ENCODE data around the gene FXYD6. TPM values are rescaled to one million over a fixed set of nuclear protein-coding genes. Genes with fewer than 3 reads are reported as not detected.
A peak's percentile ranks its signal among the peaks of the same experiment; 100 is the strongest.

The FXYD6 gene
- total and polyA plus RNA-seq, 3 donors from 2014 or later: 186 to 439 (median 191) TPM

- TF ChIP-seq POLR2A (IDR thresholded peaks at IDR 0.05) (no peak), CTCF (IDR thresholded peaks at IDR 0.05) (no peak)
- Histone ChIP-seq H3K9me3 (no peaks in the 10 kb centered on the region), H3K27me3 (no peaks in the 10 kb centered on the region), H3K4me3 (no peak overlapping the region), H3K27ac (peak overlapping the region; percentile 61 to 79), H3K4me1 (peaks cover 79% of the 10 kb centered on the region), H3K36me3 (ENCODE audit: low read depth, missing control alignments) (no peaks in the 10 kb centered on the region)
- peak; percentile 78 for DNase-seq
- 17 to 48% methylated on average over 11 of the region's 11 CpGs for WGBS, 2 donors
- intact Hi-C loops (cut with DNase I; ENCODE audit: low total_unique reads): no loop called here
Observed at GRCh38 chr11:117857734-117858414, 18.6 kb downstream of the FXYD6 start.

GRCh38 chr11:117855912-117856651 lies 20.4 kb downstream of the FXYD6 start:
- intact Hi-C loops (cut with DNase I; ENCODE audit: low total_unique reads): no loop called here
- DNase-seq: peak; percentile 13
- H3K27me3 ChIP-seq: no peaks in the 10 kb centered on the region
- H3K27ac ChIP-seq: peak overlapping the region; percentile 44 to 51
- no peak overlapping the region for H3K4me3 ChIP-seq
- TF ChIP-seq POLR2A (IDR thresholded peaks at IDR 0.05) (no peak), CTCF (IDR thresholded peaks at IDR 0.05) (no peak)
- no peaks in the 10 kb centered on the region for H3K36me3 ChIP-seq (ENCODE audit: low read depth, missing control alignments)
- no peaks in the 10 kb centered on the region for H3K9me3 ChIP-seq
- H3K4me1 ChIP-seq: peaks cover 72% of the 10 kb centered on the region
- WGBS, 2 donors: 52 to 67% methylated on average over 13 of the region's 13 CpGs

- peak; percentile 11 for DNase-seq
- H3K27me3 ChIP-seq: no peaks in the 10 kb centered on the region
- 55 to 80% methylated on average over 12 of the region's 12 CpGs for WGBS, 2 donors
- no peaks in the 10 kb centered on the region for H3K9me3 ChIP-seq
- peaks cover 70% of the 10 kb centered on the region for H3K4me1 ChIP-seq
- TF ChIP-seq POLR2A (IDR thresholded peaks at IDR 0.05) (no peak), CTCF (IDR thresholded peaks at IDR 0.05) (no peak)
- H3K36me3 ChIP-seq (ENCODE audit: low read depth, missing control alignments): no peaks in the 10 kb centered on the region
- H3K27ac ChIP-seq: peak overlapping the region; percentile 44 to 51
- H3K4me3 ChIP-seq: no peak overlapping the region
- intact Hi-C loops (cut with DNase I; ENCODE audit: low total_unique reads): no loop called here
Observed at GRCh38 chr11:117855186-117855845, 21.1 kb downstream of the FXYD6 start.

GRCh38 chr11:117852309-117852708 lies 24.1 kb downstream of the FXYD6 start:
- no peaks in the 10 kb centered on the region for H3K27me3 ChIP-seq
- peaks cover 49% of the 10 kb centered on the region for H3K4me1 ChIP-seq
- H3K4me3 ChIP-seq: no peak overlapping the region
- 62 to 67% methylated on average over 3 of the region's 3 CpGs for WGBS, 2 donors
- H3K9me3 ChIP-seq: no peaks in the 10 kb centered on the region
- intact Hi-C loops (cut with DNase I; ENCODE audit: low total_unique reads): no loop called here
- H3K36me3 ChIP-seq (ENCODE audit: low read depth, missing control alignments): no peaks in the 10 kb centered on the region
- H3K27ac ChIP-seq: peak overlapping the region; percentile 42 to 76
- DNase-seq: no peak
- no peak for TF ChIP-seq POLR2A (IDR thresholded peaks at IDR 0.05)
- no peak for TF ChIP-seq CTCF (IDR thresholded peaks at IDR 0.05)

Data from testis (tissue), 3 donors.